ENCODE data around the gene HMCN1.
"Not testable (repeated sequence)": the region's sequence is repeated elsewhere in the genome, so short reads cannot be mapped to it uniquely, and the experiment has no call there.

DNA sequence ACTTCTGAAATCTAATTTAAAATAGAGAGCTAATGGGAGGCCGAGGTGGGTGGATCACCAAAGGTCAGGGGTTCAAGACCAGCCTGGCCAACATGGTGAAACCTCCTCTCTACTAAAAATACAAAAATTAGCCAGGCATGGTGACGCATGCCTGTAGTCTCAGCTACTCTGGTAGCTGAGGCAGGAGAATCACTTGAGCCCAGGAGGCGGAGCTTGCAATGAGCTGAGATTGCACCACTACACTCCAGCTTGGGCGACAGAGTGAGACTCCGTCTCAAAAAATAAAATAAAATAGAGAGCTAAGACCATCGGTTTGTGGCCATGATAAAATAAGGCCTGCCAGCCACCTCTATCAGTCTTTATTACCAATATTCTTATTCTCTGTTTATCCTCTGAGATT lies 452.1 kb downstream of the HMCN1 start:
- TF ChIP-seq, protein P1, sequence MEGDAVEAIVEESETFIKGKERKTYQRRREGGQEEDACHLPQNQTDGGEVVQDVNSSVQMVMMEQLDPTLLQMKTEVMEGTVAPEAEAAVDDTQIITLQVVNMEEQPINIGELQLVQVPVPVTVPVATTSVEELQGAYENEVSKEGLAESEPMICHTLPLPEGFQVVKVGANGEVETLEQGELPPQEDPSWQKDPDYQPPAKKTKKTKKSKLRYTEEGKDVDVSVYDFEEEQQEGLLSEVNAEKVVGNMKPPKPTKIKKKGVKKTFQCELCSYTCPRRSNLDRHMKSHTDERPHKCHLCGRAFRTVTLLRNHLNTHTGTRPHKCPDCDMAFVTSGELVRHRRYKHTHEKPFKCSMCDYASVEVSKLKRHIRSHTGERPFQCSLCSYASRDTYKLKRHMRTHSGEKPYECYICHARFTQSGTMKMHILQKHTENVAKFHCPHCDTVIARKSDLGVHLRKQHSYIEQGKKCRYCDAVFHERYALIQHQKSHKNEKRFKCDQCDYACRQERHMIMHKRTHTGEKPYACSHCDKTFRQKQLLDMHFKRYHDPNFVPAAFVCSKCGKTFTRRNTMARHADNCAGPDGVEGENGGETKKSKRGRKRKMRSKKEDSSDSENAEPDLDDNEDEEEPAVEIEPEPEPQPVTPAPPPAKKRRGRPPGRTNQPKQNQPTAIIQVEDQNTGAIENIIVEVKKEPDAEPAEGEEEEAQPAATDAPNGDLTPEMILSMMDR (IDR thresholded peaks at IDR 0.05): not testable (repeated sequence)
- TF ChIP-seq POLR2A (IDR thresholded peaks at IDR 0.05): not testable (repeated sequence)

Measured in lower leg skin (tissue), 3 donors.